Mammary epithelial cell (primary cell): ENCODE results near the gene GPR146.

ENCODE experiments used
- CTCF ChIP-seq, 2 donors: IDR thresholded peaks in 1 of 2; conservative IDR thresholded peaks in 1 of 2; 2 replicates each; pipeline ENCODE4 v1.5.1; 2011 to 2012; ENCODE audit warnings: inconsistent platforms in 2 of 2, low read length in 2 of 2, mild to moderate bottlenecking in 2 of 2, control low read depth in 1 of 2, low read depth in 1 of 2; ENCODE audit not compliant: insufficient read depth in 1 of 2; ENCODE audit errors: extremely low read depth in 1 of 2
- EZH2 ChIP-seq: IDR thresholded peaks from 2 replicates; pipeline ENCODE4 v1.6.1; 2012; ENCODE audit warnings: low read length, inconsistent platforms, borderline replicate concordance

DNA sequence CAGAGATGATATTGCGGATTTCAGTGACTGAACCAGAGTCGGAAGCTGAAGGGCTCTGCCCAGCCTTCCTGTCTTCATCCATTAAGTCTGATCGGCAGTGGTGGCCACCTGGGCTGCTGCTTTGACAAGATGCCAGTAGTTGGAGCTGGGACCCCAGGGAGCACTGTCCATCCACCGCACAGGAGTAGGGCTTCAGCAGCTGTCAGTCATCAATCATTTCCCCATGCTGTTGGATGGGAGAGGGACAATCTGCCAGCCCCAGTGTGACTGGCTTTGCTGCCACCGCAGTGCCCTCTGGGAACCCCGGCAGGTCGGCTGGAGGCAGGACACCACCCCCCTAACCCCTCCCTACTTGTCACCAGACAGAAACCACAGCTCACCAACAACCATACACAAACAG lies 23.0 kb upstream of the GPR146 start:
- TF ChIP-seq EZH2 = no peak
- TF ChIP-seq CTCF (conservative IDR thresholded peaks at IDR 0.05 in 1 of 2, IDR thresholded peaks at IDR 0.05 in 1 of 2; ENCODE audit: extremely low read depth in 1 of 2, insufficient read depth in 1 of 2, low read depth in 1 of 2, low read length in 2 of 2) = no peak
